ENCODE measurements around the gene COQ6.

DNA sequence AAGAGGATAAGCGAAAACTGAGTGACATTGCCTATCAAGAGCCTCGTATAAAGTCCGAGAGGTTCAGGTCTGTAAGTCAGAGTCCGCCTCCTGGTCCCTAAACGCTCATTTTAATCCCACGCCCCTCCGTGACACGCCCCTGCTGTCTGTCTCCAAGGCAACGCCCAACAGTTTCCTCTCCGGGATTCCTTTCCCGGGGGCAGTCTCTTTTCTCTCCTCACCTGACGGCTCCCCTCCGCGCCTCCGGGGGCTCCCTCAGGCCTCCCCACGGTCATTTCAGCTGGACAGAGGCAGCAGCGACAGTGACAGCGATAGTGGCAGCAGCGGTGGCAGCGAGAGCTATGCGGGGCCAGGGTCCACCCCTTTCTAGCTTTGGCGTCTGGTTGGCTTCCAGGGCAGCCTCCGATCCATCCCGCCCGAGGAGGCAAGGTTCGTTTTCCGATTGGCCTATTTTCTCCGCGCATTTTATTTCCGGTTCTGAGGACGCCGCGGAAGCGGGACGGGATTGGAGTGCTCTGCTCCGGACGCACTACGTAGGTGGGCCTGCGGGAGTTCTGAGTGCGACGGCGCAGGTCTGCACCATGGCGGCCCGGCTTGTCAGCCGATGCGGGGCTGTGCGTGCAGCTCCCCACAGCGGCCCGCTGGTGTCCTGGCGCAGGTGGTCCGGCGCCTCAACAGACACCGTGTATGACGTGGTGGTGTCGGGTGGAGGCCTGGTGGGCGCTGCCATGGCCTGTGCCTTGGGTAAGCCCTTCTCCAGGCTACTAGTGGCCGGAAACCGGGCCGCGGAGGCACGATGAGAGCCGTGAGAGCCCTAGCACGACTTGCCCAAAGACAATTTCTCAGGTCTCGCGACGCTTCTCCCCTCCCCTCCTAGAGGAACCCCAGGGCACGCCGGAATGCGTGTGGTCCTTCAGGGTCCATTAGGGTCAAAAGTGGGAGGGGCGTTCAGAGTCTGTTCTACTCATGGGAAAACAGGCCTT, at the start of gene COQ6, which contains the start of gene FAM161B:
- TF ChIP-seq, protein P1, sequence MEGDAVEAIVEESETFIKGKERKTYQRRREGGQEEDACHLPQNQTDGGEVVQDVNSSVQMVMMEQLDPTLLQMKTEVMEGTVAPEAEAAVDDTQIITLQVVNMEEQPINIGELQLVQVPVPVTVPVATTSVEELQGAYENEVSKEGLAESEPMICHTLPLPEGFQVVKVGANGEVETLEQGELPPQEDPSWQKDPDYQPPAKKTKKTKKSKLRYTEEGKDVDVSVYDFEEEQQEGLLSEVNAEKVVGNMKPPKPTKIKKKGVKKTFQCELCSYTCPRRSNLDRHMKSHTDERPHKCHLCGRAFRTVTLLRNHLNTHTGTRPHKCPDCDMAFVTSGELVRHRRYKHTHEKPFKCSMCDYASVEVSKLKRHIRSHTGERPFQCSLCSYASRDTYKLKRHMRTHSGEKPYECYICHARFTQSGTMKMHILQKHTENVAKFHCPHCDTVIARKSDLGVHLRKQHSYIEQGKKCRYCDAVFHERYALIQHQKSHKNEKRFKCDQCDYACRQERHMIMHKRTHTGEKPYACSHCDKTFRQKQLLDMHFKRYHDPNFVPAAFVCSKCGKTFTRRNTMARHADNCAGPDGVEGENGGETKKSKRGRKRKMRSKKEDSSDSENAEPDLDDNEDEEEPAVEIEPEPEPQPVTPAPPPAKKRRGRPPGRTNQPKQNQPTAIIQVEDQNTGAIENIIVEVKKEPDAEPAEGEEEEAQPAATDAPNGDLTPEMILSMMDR (IDR thresholded peaks at IDR 0.05; ENCODE audit: low read depth, low read length, poor library complexity, severe bottlenecking), result peak; percentile 37
- no peak for TF ChIP-seq EZH2phosphoT487 (IDR thresholded peaks at IDR 0.05; ENCODE audit: borderline replicate concordance, low read length)
